HFFc6 (cell line): ENCODE results near the gene FGFBP2. TPM values are rescaled to one million over a fixed set of nuclear protein-coding genes. Genes with fewer than 3 reads are reported as not detected.
A peak's percentile ranks its signal among the peaks of the same experiment; 100 is the strongest.

Source experiments
- DNase-seq: peaks from one replicate; pipeline ENCODE4 v3.0.0-alpha.2; 2018
- H3K27ac Mint-ChIP-seq: 2 replicates; pipeline ENCODE4 v1.8.0; 2020; ENCODE audit warnings: mild to moderate bottlenecking, mixed read lengths
- H3K27me3 Mint-ChIP-seq: 2 replicates; pipeline ENCODE4 v1.8.0; 2021; ENCODE audit warnings: mild to moderate bottlenecking, moderate library complexity, mixed read lengths; ENCODE audit not compliant: insufficient read depth
- H3K36me3 Mint-ChIP-seq: 2 replicates; pipeline ENCODE4 v1.8.0; 2021; ENCODE audit warnings: low read depth, mixed read lengths
- H3K4me1 Mint-ChIP-seq: 2 replicates; pipeline ENCODE4 v1.8.0; 2020; ENCODE audit warnings: low read depth, mixed read lengths
- H3K4me3 Mint-ChIP-seq: 2 replicates; pipeline ENCODE4 v1.8.0; 2020; ENCODE audit warnings: mild to moderate bottlenecking, moderate library complexity, mixed read lengths
- H3K9me3 Mint-ChIP-seq: 2 replicates; pipeline ENCODE4 v1.8.0; 2020; ENCODE audit warnings: mild to moderate bottlenecking, mixed read lengths
- CTCF ChIP-seq: fragments of 200-600 bp; sonication (generic); IDR thresholded peaks from 2 replicates; pipeline ENCODE4 v1.5.0; 2021; ENCODE audit warnings: antibody characterized with exemption, mild to moderate bottlenecking
- total RNA-seq, 6 experiments: library from RNA; stranded (reverse); fragmentation: NEBNext Ultra II Directional; extraction: Animal tissue kit (Norgen Biotek cat#: 25700); gene quantifications; 2 replicates in 1 of 6; 3 replicates in 5 of 6; pipeline ENCODE4 v1.2.3, GENCODE V29; 2021

The FGFBP2 gene
- total RNA-seq, 6 experiments from 2014 or later, result not detected

- H3K9me3 Mint-ChIP-seq, result no peaks in the 10 kb centered on the region
- DNase-seq, result no peak
- H3K27me3 Mint-ChIP-seq, result peaks cover 25% of the 10 kb centered on the region
- no peaks in the 10 kb centered on the region for H3K36me3 Mint-ChIP-seq
- no peak overlapping the region for H3K27ac Mint-ChIP-seq
- no peak overlapping the region for H3K4me3 Mint-ChIP-seq
- H3K4me1 Mint-ChIP-seq, result no peaks in the 10 kb centered on the region
- TF ChIP-seq CTCF, result no peak
These were observed 2.4 kb upstream of the FGFBP2 start for GRCh38 chr4:15965325-15965724.

- Mint-ChIP-seq H3K4me3 (no peak overlapping the region), H3K9me3 (no peaks in the 10 kb centered on the region), H3K4me1 (no peaks in the 10 kb centered on the region), H3K36me3 (no peaks in the 10 kb centered on the region), H3K27me3 (peaks cover 25% of the 10 kb centered on the region), H3K27ac (no peak overlapping the region)
- DNase-seq, result no peak
- peak; percentile 9; the same call in 1 of the 2 replicates for TF ChIP-seq CTCF
These were observed 1.2 kb upstream of the FGFBP2 start for GRCh38 chr4:15964159-15964558.

GRCh38 chr4:15963576-15963975 lies 601 bp upstream of the FGFBP2 start:
- Mint-ChIP-seq H3K4me1 (no peaks in the 10 kb centered on the region), H3K4me3 (no peak overlapping the region), H3K9me3 (no peaks in the 10 kb centered on the region), H3K36me3 (no peaks in the 10 kb centered on the region), H3K27me3 (peaks cover 25% of the 10 kb centered on the region), H3K27ac (no peak overlapping the region)
- no peak for TF ChIP-seq CTCF
- DNase-seq, result no peak

- Mint-ChIP-seq H3K4me3 (no peak overlapping the region), H3K9me3 (no peaks in the 10 kb centered on the region), H3K27me3 (peaks cover 23% of the 10 kb centered on the region), H3K4me1 (no peaks in the 10 kb centered on the region), H3K27ac (no peak overlapping the region), H3K36me3 (no peaks in the 10 kb centered on the region)
- no peak for TF ChIP-seq CTCF
- DNase-seq, result no peak
These were observed 1.0 kb downstream of the FGFBP2 start for GRCh38 chr4:15961781-15962510.

- Mint-ChIP-seq H3K36me3 (no peaks in the 10 kb centered on the region), H3K27ac (no peak overlapping the region), H3K4me3 (no peak overlapping the region), H3K4me1 (no peaks in the 10 kb centered on the region), H3K9me3 (no peaks in the 10 kb centered on the region), H3K27me3 (peaks cover 14% of the 10 kb centered on the region)
- TF ChIP-seq CTCF, result no peak
- no peak for DNase-seq
These were observed 4.4 kb downstream of the FGFBP2 start for GRCh38 chr4:15958562-15958961.
